Small intestine (tissue), 7 donors: Measurements from ENCODE around the gene PUS7. TPM values are rescaled to one million over a fixed set of nuclear protein-coding genes. Genes with fewer than 3 reads are reported as not detected.
A peak's percentile ranks its signal among the peaks of the same experiment; 100 is the strongest.

Source experiments
- DNase-seq, 2 donors: peaks; one replicate each; pipeline versions ENCODE4 v3.0.0 to v3.0.0-alpha.2; 2013
- FAIRE-seq: peaks from 2 replicates; lab custom pipeline; 2012; peaks lifted over from hg19 to GRCh38; lab: Jason Lieb, UNC
- H3K27ac ChIP-seq, 3 donors: one replicate each; pipeline ENCODE4 v1.5.1; 2013; ENCODE audit warnings: low read length in 2 of 3, mild to moderate bottlenecking in 2 of 3, control low read depth in 1 of 3, inconsistent platforms in 1 of 3, low read depth in 1 of 3, moderate library complexity in 1 of 3
- H3K27me3 ChIP-seq, 3 donors: one replicate each; pipeline ENCODE4 v1.6.1; 2013; ENCODE audit warnings: low read length in 3 of 3, inconsistent platforms in 1 of 3; ENCODE audit not compliant: control insufficient read depth in 3 of 3, insufficient read depth in 3 of 3
- H3K36me3 ChIP-seq, 3 donors: one replicate each; pipeline ENCODE4 v1.6.1; 2013; ENCODE audit warnings: low read length in 3 of 3, inconsistent platforms in 1 of 3, low read depth in 1 of 3, mild to moderate bottlenecking in 1 of 3, moderate library complexity in 1 of 3; ENCODE audit not compliant: control insufficient read depth in 3 of 3, insufficient read depth in 2 of 3
- H3K4me1 ChIP-seq, 3 donors: one replicate each; pipeline ENCODE4 v1.6.1; 2013; ENCODE audit warnings: low read length in 2 of 3, inconsistent platforms in 1 of 3, low read depth in 1 of 3, mild to moderate bottlenecking in 1 of 3, moderate library complexity in 1 of 3; ENCODE audit not compliant: control insufficient read depth in 3 of 3, insufficient read depth in 2 of 3
- H3K4me3 ChIP-seq, 3 donors: one replicate each; pipeline ENCODE4 v1.5.1; 2013; ENCODE audit warnings: low read length in 3 of 3, control low read depth in 1 of 3, inconsistent platforms in 1 of 3, low read depth in 1 of 3, mild to moderate bottlenecking in 1 of 3, moderate library complexity in 1 of 3
- H3K9me3 ChIP-seq, 2 donors: one replicate each; pipeline ENCODE4 v1.6.1; 2013; ENCODE audit warnings: low read depth in 1 of 2, low read length in 1 of 2; ENCODE audit not compliant: control insufficient read depth in 2 of 2, insufficient read depth in 1 of 2
- WGBS, 3 donors: extraction: QIAGEN DNeasy Blood & Tissue Kit; methylation state at CpG; one replicate each; pipeline ENCODE4 v1.1.7; 2013; 5-methylcytosine and 5-hydroxymethylcytosine counted together
- polyA plus RNA-seq, 4 donors: library from polyadenylated mRNA; stranded (reverse) in 3 of 4; unstranded in 1 of 4; fragments of 200-250 nt in 3 of 4; fragments of 120-200 nt in 1 of 4; gene quantifications; one replicate each; pipeline versions ENCODE4 v1.2.1 to v1.2.3, GENCODE V29; 2013
- donor health status: healthy with polysubstance abuse.
- donor health status: control.
- donor health status: control.
- donor health status: Bipolar disorder and iron deficiency.
- donor health status: healthy.

PUS7 gene
- polyA plus RNA-seq, 4 donors, result 1.3 to 12.4 (median 4.4) TPM

DNA sequence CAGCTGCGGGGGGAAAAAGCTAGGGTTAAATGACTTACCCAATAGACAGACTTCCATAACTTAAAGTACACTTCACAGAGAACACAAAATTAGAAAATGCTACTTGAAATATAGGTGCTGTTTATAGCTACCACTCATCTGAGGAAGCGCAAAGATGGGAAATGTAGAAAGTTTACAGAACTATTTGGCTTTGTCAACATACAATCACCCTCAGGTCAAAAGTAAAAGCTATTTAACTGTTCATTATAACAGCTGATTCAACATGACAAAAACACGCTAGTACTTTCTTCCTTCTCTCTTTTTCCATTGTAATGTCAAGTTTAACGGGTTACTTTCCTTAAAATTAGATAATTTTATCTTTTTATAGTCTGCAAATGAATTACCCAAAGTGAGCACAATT, 51.2 kb downstream of the PUS7 start:
- no peak for FAIRE-seq
- WGBS, 3 donors, result 94 to 98% (median 97%) methylated on average over 4 of the region's 4 CpGs
- no peaks in the 10 kb centered on the region for H3K4me1 ChIP-seq

DNA sequence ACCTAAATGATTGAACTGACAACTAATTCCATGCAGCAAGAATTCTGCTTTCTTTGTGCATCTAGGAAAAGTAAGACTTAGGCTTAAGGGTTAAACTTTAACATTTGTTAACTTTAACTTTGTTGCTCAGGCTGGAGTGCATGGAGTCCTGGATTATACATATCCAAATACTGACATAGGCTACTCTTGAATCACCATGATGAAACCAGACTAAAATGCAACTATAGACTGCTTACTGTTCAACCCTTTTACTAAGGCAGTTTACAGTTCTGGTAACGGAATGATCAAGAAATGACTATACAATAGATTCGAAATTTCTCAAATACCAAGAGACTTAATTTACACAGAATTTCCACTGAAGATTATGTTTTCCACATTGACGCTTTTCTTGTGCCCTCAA, 52.0 kb downstream of the PUS7 start:
- FAIRE-seq, result no peak
- 95 to 97% (median 96%) methylated on average over 3 of the region's 3 CpGs for WGBS, 3 donors
- Histone ChIP-seq H3K4me1 (no peaks in the 10 kb centered on the region), H3K27ac (no peak overlapping the region), H3K4me3 (no peak overlapping the region), H3K27me3 (no peaks in the 10 kb centered on the region), H3K36me3 (peaks cover 0 to 8% (median 0%) of the 10 kb centered on the region in 3 donors), H3K9me3 (no peaks in the 10 kb centered on the region)
- DNase-seq, result no peak

More for the DNA sequence above, 51.2 kb downstream of the PUS7 start:
- no peak overlapping the region for H3K27ac ChIP-seq
- H3K36me3 ChIP-seq, result peaks cover 0 to 8% (median 0%) of the 10 kb centered on the region in 3 donors
- DNase-seq, result no peak
- no peaks in the 10 kb centered on the region for H3K9me3 ChIP-seq
- H3K4me3 ChIP-seq, result no peak overlapping the region
- no peaks in the 10 kb centered on the region for H3K27me3 ChIP-seq

- Histone ChIP-seq H3K4me3 (no peak overlapping the region), H3K4me1 (no peaks in the 10 kb centered on the region), H3K36me3 (peaks cover 0 to 19% (median 0%) of the 10 kb centered on the region in 3 donors), H3K9me3 (no peaks in the 10 kb centered on the region), H3K27ac (no peak overlapping the region), H3K27me3 (no peaks in the 10 kb centered on the region)
- WGBS, 3 donors, result 96 to 98% (median 97%) methylated on average over 3 of the region's 3 CpGs
- DNase-seq (no peak), FAIRE-seq (no peak)
Observed at GRCh38 chr7:105462765-105463420, 59.2 kb downstream of the PUS7 start.

DNA sequence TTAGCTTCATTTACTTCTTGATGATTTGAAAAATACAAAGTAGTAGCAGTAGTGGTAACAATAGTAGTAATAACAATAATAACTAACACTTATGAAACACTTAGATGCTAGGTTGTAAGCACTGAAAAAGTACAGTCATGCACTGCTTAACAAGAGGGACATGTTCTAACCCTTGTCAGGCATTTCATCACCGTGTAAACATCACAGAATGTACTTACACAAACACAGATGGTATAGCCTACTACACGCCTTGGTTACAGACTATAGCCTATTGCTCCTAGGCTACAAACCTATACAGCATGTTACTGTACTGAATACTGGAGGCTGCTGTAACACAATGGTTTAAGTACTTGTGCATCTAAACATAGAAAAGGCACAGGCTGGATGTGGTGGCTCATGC, 60.6 kb downstream of the PUS7 start:
- DNase-seq, result peak; percentile 12 to 28
- FAIRE-seq, result no peak
- no peaks in the 10 kb centered on the region for H3K9me3 ChIP-seq
- no peak overlapping the region for H3K27ac ChIP-seq
- peaks cover 0 to 21% (median 0%) of the 10 kb centered on the region in 3 donors for H3K36me3 ChIP-seq
- H3K4me3 ChIP-seq, result no peak overlapping the region
- H3K4me1 ChIP-seq, result no peaks in the 10 kb centered on the region
- H3K27me3 ChIP-seq, result no peaks in the 10 kb centered on the region
- WGBS, 3 donors, result 77 to 83% (median 82%) methylated on average over 2 of the region's 2 CpGs

- Histone ChIP-seq H3K27me3 (no peaks in the 10 kb centered on the region), H3K27ac (no peak overlapping the region), H3K4me3 (no peak overlapping the region), H3K36me3 (peaks cover 0 to 18% (median 0%) of the 10 kb centered on the region in 3 donors), H3K9me3 (no peaks in the 10 kb centered on the region), H3K4me1 (no peaks in the 10 kb centered on the region)
- 90 to 92% (median 91%) methylated on average over 8 of the region's 8 CpGs for WGBS, 3 donors
- DNase-seq, result no peak
- no peak for FAIRE-seq
Observed at GRCh38 chr7:105457619-105458225, 64.3 kb downstream of the PUS7 start.

GRCh38 chr7:105454921-105455320, 67.2 kb downstream of the PUS7 start:
- H3K27me3 ChIP-seq, result no peaks in the 10 kb centered on the region
- H3K36me3 ChIP-seq, result peaks cover 0 to 8% (median 0%) of the 10 kb centered on the region in 3 donors
- DNase-seq, result no peak
- no peak for FAIRE-seq
- no peaks in the 10 kb centered on the region for H3K4me1 ChIP-seq
- no peaks in the 10 kb centered on the region for H3K9me3 ChIP-seq
- WGBS, 3 donors, result 77 to 93% (median 87%) methylated on average over 2 of the region's 2 CpGs
- H3K4me3 ChIP-seq, result no peak overlapping the region
- no peak overlapping the region for H3K27ac ChIP-seq

GRCh38 chr7:105454095-105454747, 67.8 kb downstream of the PUS7 start:
- Histone ChIP-seq H3K9me3 (no peaks in the 10 kb centered on the region), H3K36me3 (peaks cover 0 to 5% (median 0%) of the 10 kb centered on the region in 3 donors), H3K4me3 (no peak overlapping the region), H3K4me1 (no peaks in the 10 kb centered on the region), H3K27me3 (no peaks in the 10 kb centered on the region), H3K27ac (no peak overlapping the region)
- 58 to 63% (median 61%) methylated on average over 3 of the region's 3 CpGs for WGBS, 3 donors
- DNase-seq (no peak), FAIRE-seq (no peak)

DNA sequence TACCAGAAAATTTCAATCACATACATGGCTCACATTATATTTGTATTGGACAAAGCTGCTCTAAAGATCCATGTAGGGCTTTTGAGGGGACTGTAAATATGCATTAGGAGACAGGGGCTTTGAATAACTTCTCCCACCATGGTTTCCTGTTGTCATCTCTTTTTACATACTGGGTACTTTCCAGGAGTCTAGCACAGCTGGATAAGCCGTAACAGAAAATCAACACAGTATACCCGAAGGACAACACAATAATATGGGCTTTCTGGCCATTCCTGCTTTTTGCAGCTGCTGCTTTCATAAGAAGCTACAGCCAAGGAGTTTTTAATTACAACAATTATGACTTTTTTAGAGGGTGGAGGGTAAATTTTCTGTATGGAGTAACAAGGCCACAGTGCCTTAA, 70.0 kb downstream of the PUS7 start:
- no peak for FAIRE-seq
- H3K4me3 ChIP-seq, result no peak overlapping the region
- no peak overlapping the region for H3K27ac ChIP-seq
- no peaks in the 10 kb centered on the region for H3K4me1 ChIP-seq
- peaks cover 0 to 5% (median 0%) of the 10 kb centered on the region in 3 donors for H3K36me3 ChIP-seq
- no peak for DNase-seq
- no peaks in the 10 kb centered on the region for H3K27me3 ChIP-seq
- no peaks in the 10 kb centered on the region for H3K9me3 ChIP-seq
- 59 to 86% (median 78%) methylated on average over 2 of the region's 2 CpGs for WGBS, 3 donors
